Posterior vena cava (tissue), 2 donors: ENCODE measurements around the gene CHAC1. TPM values are rescaled to one million over a fixed set of nuclear protein-coding genes. Genes with fewer than 3 reads are reported as not detected.
A peak's percentile ranks its signal among the peaks of the same experiment; 100 is the strongest.

Experiments
- DNase-seq: peaks from one replicate; pipeline ENCODE4 v3.0.0-alpha.2; 2020; ENCODE audit warnings: low spot score
- intact Hi-C, 2 donors: fragments of 100-400 bp; cut with DNase I; formaldehyde crosslinking; loops; one replicate each; pipeline versions ENCODE4 v1.14.1 to v1.14.2; 2022 to 2023
- long read RNA-seq, 2 donors: library from polyadenylated mRNA; unstranded; transcript quantifications; one replicate each; pipeline ENCODE4 v2.0.0, GENCODE V29; 2020 to 2021
- total RNA-seq, 2 donors: library from RNA; stranded (reverse); fragmentation: NEBNext Ultra II Directional; extraction: Animal tissue kit (Norgen Biotek cat#: 25700); gene quantifications; one replicate each; pipeline ENCODE4 v1.2.1, GENCODE V29; 2021
- donor health status: DM: yes; HTN: yes; CAD: no.
- donor health status: DM: yes; HTN: yes; CAD: no.

CHAC1 gene, protein sequence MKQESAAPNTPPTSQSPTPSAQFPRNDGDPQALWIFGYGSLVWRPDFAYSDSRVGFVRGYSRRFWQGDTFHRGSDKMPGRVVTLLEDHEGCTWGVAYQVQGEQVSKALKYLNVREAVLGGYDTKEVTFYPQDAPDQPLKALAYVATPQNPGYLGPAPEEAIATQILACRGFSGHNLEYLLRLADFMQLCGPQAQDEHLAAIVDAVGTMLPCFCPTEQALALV
- total RNA-seq = 1 to 10 TPM; 1.5 to 3.9 TPM
- long read RNA-seq, donor 1, partial matches to known transcripts = 0 of 2 reads
- long read RNA-seq, donor 1, other reads (novel, unspliced or antisense) = 0 of 2 reads
- long read RNA-seq, donor 2, transcript CHAC1-202 (3 exons, 1,849 nt) = major isoform, 6 of 6 reads
- long read RNA-seq, donor 2, partial matches to known transcripts = 0 of 6 reads
- long read RNA-seq, donor 2, other reads (novel, unspliced or antisense) = 0 of 6 reads

DNA sequence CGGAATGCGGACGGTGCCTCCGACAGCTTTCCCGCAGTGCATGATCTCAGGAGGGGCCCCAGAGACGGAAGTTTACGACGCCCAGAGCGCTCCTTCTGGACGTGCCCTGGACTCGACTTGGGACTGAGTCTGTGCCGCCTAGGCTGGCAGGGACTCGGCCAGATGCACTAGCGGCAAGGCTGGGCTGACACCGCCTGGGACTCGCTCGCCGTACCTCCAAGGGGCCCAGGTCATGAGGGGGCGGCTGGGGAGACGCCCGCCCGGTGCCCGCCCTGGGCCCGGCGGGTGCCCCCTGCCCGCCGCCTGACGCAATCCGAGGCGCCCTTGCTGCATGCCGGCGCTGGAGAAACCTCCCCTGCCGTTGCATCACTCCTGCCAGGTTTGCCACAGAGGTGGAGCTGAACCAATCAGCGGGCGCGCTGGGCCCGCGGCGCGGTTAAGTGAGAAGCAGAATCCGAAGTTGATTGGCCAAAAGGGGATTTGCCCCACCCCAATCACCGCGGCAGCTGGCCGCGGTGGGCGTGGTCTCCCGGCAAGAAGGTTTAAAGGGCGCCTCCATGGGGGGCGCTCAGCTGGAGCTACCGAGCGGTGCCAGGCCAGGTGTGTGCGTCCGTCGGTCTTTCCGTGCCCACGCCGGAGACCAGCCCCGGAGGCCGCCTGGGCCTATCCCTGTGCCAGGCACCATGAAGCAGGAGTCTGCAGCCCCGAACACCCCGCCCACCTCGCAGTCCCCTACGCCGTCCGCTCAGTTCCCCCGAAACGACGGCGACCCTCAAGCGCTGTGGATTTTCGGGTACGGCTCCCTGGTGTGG, at the start of gene CHAC1:
TSS of gene CHAC1 (plus strand) at position 571 of the 812 bp plus-strand sequence. CDS start at position 684, 113 bp downstream.
- DNase-seq = peak; percentile 96
- intact Hi-C loops = loop anchor here in 1 of 2 donors (2.0 kb wide), 1 partner anchor 68 kb away; no protein-coding TSS in a partner anchor

DNA sequence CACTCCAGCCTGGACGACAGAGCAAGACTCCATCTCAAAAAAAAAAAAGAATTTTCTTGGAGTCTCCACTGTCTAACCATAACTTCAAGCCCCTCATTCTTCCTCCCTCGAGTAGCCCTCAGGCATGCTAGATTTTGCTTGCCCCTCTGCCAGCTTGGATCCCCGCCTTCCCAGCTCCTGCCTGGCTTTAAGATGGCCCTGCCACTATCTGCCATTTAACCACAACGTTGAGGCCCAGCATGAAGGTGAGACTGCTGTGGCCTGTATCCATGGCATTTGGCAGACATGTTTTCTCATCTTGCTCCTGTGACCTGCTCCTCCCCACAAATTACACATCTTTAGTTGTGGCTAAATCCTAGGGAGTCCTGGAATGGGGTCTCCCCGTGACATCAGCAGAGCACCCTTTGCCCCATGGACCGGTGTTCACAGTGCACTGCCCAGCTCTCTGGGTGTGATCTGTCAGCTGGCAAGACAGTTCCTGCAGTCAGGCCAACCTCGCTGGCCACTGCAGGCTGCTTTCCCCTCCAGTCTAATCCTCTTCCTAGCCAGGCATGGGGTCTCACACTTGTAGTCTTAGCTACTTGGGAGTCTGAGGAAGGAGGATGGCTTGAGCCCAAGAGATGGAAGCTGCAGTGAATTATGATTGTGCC, 48.6 kb upstream of the CHAC1 start:
- no peak for DNase-seq
- intact Hi-C loops = loop anchor here (2.0 to 10.0 kb wide), 2 partner anchors 118 to 280 kb away; no protein-coding TSS in a partner anchor

DNA sequence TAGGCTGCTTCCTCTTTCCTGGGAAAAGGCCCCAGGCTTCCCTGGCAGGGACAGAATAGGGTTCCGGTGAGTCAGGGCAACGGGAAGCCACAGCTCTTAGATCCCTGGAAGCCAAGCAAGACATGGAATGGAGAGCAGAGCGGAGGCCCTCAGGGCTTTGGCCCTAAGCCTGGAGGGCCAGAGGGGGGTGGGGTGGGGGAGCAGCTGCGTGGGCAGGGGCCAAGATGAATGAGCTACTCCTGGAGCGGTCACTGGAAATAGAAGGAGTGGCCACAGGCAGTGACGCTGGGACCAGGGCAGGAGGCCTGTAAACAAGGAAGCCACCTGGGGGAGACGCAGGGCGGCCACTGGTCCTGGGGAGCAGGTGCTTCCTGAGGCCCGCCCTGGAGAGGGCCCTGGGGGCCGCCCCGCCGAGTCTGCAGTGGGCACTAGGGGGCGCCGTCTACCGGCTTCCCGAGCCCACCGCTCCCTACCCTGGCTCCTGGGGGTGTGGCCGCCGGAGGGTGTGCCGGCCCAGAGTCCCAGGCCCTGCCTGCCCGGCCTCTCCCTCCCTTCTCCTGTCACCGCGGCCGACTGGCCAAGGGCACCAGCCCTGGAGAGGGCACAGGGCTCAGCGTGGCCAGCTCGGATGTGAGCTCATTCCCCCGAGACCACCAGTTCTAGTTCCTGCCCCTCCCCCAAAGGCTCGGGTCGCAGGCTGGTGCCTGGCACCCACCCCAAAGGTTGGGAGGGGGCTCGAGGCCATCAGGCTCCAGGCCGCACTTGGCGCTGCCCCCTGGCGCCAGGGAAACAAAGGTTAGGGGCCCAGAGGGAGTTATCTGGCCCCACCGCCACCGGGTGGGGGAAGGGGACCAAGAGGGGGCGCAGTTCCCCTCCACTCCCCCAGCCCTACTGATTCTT, 46.9 kb upstream of the CHAC1 start:
- intact Hi-C loops = loop anchor here (10.0 kb wide), 1 partner anchor 278 kb away; no protein-coding TSS in a partner anchor

DNA sequence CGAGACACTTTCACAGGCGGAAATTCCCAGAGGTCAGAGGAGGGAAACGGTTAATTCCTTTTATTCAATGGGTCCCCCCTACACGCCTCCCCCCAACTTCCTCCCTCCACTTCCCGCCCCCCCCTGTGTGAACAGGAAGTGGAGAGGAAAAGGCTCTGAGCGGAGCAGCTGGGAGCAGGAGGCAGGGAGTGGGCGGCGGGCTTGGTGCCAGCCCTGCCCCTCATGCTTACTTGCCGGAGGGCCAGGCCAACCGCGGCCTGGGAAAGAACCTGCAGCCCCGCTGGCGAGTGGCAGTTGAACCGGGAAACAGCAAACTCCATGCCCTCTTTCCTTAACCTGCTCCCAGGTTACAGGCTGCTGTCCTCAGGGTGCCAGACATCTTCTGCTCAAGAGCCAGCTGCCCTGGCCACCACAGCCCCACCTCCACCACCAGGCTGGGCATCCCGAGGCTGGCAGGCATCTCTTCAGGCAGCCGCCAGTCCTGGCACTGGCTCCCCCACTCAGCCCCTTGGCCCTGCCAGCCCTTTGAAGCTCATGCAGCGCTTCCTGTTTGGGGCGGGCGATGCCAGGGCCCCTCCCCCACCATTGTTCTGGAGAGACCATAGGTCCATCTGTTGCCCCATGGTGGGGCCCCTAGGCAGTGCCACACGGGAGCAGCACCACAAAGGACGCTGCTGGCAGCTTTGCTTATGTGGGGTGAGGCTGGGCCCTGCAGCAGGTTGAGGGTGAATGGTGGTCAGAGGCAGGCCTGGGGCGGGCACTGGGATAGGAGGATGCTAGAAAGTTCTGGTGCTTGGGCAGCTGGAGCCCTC, 46.1 kb upstream of the CHAC1 start:
- intact Hi-C loops = loop anchor here (10.0 kb wide), 1 partner anchor 278 kb away; no protein-coding TSS in a partner anchor
- no peak for DNase-seq

More for the DNA sequence above, 46.9 kb upstream of the CHAC1 start:
- peak; percentile 96 for DNase-seq

DNA sequence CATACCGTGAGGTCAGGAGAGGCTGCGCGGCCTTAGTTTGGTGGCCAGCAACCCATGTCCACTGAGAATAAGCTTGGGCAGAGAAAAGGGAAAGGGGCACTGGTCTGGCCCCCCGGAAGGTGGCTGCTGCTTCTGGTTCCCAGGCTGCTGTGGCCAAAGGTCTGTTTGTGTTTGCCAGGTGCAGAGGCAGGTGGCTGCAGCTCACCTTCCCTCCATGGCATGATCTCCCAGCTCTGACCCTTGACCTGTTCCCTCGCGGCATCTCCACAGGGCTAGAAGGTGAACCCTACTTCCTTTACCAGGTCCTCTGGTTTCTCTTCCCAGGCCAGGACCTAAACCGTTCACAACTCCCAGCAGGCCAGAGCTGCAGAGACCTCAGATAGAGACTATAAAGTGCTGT, 45.2 kb upstream of the CHAC1 start:
- intact Hi-C loops = loop anchor here (10.0 kb wide), 1 partner anchor 277 kb away; no protein-coding TSS in a partner anchor
- no peak for DNase-seq

DNA sequence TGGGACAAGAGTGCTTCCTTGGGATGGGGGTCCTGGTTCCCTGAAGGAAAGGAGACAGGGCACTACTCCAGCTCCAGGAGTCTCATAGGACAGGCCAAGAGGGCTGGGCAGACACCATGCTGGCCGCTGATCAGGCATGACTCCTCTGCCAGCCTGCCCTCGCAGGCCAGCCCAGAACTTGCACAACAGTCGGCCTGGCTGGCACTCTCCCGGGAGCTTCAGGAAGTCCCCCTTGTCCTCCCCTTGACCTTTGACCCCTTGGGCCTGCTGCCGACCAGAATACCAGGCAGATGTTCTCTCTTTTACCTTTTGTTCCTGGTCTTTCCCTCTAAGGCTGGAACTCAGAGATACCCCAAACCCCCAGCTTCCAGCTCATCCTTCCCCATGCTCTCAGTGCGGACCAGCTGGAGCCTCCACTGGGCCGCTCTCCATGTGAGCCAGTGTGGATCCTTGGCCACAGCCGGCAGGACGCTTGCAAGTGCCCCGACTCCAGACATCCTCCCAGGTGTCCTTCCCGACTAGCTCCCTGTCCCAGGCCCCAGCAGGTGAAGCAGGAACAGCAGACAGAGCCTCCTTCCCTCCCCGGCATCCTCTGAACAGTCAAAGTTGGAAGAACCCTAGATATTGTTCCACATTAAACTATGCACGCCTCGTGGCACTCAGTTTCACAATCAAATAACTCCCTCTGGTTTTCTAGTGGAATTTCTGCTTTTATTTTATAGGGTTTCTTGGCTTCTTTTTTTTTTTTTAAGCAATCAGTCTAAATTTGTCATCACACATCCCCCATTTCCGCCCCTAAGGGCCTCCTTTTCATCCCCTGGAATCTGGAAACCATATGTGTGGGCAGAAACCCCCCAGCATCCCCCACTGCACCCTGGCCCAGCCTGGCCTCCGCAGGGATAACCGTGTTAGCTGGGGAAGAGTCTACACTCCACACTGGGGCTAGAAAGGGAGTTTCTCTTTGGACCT, 43.3 kb upstream of the CHAC1 start:
- no peak for DNase-seq
- intact Hi-C loops = loop anchor here (10.0 kb wide), 1 partner anchor 275 kb away; no protein-coding TSS in a partner anchor

DNA sequence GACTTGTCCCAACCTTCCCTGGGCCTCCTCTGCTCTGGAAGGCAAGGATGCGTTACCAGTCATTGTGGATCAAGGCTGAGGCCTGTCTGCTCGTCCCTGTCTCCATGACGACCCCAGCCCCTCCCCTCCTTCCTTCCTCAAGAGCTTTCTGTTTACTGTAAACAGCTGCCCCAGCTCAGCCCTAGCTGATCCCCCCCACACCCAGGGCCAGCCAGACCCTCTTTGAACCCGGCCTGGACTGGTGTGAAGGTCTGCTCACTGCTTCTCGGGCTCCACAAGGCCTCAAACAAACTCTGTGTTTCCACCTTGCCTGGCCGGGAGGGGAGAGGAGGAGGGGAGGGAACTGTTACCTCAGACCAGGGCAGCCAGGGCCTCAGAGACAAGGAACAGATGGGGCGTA, 42.1 kb upstream of the CHAC1 start:
- intact Hi-C loops = no loop called here
- no peak for DNase-seq

DNA sequence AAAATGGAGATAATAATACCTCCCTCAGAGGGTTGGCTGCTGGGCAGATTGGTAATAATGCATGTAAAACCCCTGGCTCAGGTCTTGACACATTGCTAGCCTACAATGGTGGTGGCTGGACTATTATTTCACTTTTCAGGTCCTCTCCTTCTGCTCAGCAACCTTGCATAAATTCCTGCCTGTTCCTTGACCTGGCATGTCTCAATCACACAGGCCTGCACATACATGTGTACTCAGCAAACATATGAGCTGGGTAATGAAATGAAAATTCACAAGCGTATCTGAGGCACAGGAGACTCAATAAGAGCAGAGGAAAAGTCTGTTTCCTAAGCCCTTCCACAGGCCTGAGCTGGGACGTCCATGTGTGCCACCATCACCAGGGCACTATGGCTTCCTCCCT, 41.6 kb upstream of the CHAC1 start:
- intact Hi-C loops = loop anchor here in 1 of 2 donors (2.0 kb wide), 1 partner anchor 25 kb away; no protein-coding TSS in a partner anchor
- DNase-seq = no peak

DNA sequence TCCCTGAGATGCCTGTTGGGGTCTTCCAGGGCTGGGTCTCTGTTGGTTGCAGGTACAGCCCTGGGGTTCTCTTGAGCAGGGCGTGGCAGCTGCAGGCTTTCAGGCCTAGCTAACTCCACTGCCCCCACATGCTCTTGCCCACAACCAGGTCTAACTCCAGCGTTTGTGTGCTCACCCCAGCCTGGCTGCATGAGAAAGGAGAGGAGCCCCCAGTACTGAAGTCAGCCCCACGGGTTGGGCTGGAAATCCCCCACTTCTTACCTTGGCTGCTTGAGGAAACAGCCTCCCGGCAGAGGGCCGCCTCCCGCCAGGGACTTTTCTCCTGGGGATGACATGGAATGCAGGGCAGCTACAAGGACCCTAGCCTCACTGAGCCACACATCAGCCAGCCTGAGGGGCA, 40.8 kb upstream of the CHAC1 start:
- intact Hi-C loops = loop anchor here in 1 of 2 donors (2.0 kb wide), 1 partner anchor 24 kb away; no protein-coding TSS in a partner anchor
- no peak for DNase-seq

DNA sequence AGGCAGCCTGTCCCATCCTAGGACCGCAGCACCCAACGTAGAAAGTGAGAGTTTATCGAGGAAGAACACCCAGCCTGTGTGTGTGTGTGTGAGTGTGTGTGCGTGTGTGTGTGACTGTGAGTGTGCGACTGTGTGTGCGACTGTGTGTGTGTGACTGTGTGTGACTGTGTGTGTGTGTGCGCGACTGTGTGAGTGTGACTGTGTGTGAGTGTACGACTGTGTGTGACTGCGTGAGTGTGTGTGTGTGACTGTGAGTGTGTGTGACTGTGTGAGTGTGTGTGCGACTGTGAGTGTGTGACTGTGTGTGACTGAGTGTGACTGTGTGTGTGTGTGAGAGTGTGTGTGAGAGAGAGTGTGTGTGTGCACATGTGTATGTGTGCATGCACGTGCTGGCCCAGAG, 39.3 kb upstream of the CHAC1 start:
- intact Hi-C loops = no loop called here
- DNase-seq = no peak

DNA sequence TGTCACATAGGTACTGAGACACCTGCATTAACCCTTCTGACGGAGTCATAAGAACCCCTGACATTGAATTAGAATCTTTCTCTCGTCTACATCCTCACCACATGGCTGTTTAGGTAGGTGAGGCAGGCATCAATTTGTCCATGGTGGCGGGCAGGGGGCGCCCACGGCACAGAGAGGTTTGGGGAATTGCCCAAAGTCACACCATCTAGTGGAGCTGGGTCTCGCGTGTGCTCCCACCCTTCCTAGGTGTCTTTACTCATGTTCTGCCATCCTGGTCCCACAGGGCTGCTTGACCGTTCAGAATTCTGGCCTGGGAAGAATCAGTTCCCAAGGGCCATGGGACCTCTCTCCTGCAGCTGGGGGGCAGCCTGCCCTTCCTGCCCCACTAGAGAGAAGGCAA, 38.8 kb upstream of the CHAC1 start:
- no peak for DNase-seq
- intact Hi-C loops = no loop called here

DNA sequence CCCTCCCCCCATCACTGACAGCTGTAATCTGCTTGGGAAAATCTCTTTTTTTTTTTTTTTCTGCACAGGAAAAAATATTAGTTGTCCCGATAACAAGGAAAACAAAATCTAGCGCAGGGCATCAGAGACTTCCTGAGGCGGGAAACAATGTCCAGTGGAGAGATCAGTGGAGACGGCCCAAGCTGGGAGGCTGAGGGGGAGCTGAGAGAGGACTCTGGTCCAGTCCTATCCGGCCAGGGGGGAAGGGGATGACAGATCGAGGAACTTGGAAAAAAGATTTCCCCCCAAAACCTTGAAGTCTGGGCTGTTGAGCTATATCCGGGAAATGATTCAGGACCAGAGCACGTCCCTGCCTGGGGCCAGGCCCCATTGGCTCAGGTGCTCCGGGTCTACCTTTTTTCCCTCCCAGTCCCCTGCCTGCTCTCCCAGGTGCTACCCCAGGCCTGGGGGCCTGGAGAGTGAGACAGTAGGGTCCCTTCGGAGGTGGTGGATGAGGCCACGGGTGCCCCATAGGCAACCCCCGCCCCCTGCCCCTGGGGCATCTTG, 38.1 kb upstream of the CHAC1 start:
- intact Hi-C loops = no loop called here
- DNase-seq = no peak

DNA sequence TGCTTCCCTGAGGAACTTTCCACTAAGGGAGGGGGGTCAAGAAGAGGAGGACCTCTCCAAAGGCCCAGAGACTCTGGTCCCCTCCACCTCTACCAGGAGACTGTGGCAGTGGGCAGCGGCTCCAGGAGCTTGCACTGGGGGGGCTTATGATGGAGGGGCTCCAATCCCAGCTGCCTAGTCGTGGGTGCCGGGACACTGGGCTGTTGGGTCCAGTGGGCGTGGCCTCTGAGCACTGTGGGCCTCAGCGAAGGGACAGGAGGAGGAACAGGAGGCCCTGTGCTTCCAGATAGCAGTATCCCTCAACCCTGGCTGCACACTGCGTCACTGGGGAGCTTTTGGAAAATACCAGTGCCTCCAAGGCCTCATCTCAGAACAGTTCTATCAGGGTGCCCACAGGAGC, 37.6 kb upstream of the CHAC1 start:
- no peak for DNase-seq
- intact Hi-C loops = no loop called here

DNA sequence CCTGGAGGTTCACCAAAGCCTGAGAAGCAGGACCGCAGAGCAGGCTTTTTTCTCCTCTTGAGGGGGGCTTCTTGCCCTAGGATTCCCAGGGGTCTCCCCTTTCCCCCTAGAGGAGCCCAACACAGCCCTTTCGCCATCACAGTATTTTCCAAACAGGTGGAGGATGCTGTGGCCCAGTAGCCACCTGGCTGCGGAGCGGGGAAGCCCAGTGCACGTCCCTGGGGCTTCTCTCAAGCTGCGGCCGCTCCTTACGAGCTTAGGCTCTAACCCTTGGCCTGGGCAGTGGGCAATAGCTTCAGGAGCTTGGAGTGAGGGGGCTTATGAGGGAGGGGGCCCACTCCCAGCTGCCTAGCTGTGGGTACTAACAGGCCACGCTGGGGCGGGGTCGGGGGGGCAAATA, 35.7 kb upstream of the CHAC1 start:
- DNase-seq = no peak
- intact Hi-C loops = no loop called here

DNA sequence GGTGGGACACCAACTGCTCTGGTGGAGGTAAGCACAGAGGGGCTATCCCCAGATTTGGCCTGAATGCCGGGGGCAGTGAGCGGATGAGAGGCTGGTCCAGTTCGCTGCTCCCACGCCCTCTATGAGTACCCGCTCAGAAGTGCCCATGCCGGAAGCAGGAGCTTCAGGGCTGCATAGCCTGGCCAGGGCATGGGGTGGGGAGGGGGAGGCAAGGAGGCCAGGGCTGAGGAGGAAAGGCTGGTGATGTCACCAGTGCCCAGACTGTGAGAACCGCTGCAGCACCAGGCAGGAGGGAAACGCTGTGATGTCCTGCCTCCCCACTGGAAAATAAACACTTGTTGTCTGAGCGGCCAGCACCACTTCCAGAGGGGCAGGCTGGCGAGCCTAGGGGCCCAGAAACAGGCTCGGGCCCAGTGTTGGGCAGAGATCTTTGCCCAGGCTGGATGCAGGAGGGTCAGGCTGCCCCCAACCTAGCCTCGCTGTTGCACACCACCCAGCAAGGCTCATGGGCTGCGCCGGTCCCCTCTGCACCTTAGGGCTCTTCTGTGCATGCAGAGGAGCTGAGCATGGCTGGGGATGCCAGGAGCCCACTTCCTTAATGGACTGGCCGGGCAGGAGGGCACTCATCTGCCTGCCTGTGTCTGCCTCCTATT, 35.0 kb upstream of the CHAC1 start:
- intact Hi-C loops = no loop called here
- DNase-seq = no peak
